Measurements from ENCODE around the gene TNK1. TPM values are rescaled to one million over a fixed set of nuclear protein-coding genes. Genes with fewer than 3 reads are reported as not detected.
A peak's percentile ranks its signal among the peaks of the same experiment; 100 is the strongest.

Gene TNK1
- total and polyA plus RNA-seq, 2 experiments from 2014 or later, result 8.4 to 8.9 TPM

DNA sequence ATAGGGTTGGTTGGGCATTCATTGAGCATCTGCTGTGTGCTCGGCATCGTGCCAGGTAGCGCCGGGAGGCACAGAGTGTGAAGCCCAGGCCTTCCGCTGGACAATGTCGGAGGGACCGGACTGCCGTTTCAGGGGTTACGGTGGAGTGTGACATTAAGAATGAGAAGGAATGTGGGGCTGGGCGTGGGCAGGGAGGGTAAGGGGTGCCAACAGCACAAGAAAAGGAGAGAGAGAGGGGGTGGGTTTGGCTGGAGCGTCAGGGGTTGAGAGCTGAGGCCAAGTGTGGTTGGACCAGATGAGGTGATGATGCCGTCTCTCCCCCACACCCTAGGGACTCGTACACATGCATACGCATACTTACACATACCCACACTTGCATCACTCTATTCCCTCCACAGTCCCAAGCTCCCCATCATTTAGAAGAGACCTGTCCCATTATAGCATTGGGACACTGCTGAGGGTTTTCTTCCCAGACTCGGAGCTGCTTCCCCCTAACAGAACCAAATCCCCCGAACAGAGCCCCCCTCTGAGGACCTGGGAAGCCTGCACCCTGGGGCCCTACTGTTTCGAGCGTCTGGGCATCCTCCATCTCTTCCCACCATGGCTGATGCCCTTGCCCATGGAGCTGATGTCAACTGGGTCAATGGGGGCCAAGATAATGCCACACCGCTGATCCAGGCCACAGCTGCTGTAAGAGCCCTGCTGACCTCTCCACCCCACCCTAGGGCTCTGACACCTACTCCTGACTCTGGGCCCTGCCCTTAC lies 32.2 kb upstream of the TNK1 start:
- no peaks in the 10 kb centered on the region for H3K9me3 ChIP-seq (ENCODE audit: low read depth)
- H3K4me1 ChIP-seq (ENCODE audit: insufficient read depth), result peaks cover 23% of the 10 kb centered on the region
- peaks cover 16% of the 10 kb centered on the region for H3K79me2 ChIP-seq
- H4K20me1 ChIP-seq (ENCODE audit: insufficient read depth, poor library complexity, severe bottlenecking), result peaks cover 5% of the 10 kb centered on the region
- peak overlapping the region; percentile 94 for H3K4me2 ChIP-seq
- H3K9me2 ChIP-seq (replicated peaks; ENCODE audit: insufficient read depth), result no peaks in the 10 kb centered on the region
- H2AFZ ChIP-seq, result no peak overlapping the region
- no peaks in the 10 kb centered on the region for H3K27me3 ChIP-seq
- DNase-seq (ENCODE audit: low spot score), result peak; percentile 8
- TF ChIP-seq, protein P1, sequence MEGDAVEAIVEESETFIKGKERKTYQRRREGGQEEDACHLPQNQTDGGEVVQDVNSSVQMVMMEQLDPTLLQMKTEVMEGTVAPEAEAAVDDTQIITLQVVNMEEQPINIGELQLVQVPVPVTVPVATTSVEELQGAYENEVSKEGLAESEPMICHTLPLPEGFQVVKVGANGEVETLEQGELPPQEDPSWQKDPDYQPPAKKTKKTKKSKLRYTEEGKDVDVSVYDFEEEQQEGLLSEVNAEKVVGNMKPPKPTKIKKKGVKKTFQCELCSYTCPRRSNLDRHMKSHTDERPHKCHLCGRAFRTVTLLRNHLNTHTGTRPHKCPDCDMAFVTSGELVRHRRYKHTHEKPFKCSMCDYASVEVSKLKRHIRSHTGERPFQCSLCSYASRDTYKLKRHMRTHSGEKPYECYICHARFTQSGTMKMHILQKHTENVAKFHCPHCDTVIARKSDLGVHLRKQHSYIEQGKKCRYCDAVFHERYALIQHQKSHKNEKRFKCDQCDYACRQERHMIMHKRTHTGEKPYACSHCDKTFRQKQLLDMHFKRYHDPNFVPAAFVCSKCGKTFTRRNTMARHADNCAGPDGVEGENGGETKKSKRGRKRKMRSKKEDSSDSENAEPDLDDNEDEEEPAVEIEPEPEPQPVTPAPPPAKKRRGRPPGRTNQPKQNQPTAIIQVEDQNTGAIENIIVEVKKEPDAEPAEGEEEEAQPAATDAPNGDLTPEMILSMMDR (IDR thresholded peaks at IDR 0.05; ENCODE audit: poor library complexity), result no peak
- no peak for TF ChIP-seq EZH2phosphoT487 (IDR thresholded peaks at IDR 0.05; ENCODE audit: low read depth, severe bottlenecking, unreplicated experiment)
- TF ChIP-seq EZH2 (IDR thresholded peaks at IDR 0.05; ENCODE audit: borderline replicate concordance), result no peak
- H3K4me3 ChIP-seq, result no peak overlapping the region
- H3K36me3 ChIP-seq (replicated peaks; ENCODE audit: insufficient read depth, low read depth), result no peaks in the 10 kb centered on the region
- peak overlapping the region; percentile 96 for H3K27ac ChIP-seq
- WGBS (ENCODE audit: low lambda C conversion rate, missing lambda C conversion rate), result 89% methylated on average over 18 of the region's 19 CpGs

DNA sequence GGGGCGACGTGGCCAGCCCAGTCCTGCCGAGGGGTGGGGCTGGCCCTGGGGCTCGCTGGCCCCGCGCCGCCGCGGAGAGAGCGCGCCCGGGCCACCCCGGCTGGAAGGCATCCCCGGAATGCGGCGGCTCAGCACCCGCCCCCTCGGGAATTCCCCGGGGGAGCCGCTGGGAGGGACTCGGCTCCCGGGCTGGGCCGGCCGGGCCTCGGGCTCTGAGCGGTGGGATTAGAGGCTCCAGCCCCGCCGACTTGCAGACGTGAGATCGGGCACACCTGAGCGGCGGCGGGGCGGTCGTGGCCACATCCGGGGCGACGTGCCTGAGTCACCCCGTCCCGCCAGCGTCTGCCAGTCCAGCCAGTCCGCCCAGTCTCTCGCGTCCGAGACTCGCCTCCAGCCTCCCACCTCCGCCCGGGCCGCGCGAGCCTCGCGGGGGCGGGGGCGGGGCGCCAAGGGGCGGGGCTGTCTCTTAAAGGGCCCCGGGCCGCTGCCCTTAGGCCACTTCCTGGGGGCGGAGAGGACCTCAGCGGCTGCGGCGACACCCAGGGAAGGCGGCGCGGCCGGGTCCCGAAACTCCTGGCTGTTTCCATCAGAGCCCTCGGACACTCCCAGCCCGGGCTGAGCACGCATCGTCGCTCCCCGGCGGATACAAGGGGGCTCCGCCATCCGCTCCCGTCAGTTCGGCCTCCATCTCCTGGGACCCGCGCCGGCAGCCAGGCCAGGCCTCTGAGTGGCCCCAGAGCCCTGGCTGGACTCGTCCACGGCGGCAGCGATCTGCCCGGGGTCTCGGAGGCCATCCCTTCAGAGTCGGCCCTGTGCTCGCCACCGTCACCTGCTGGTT lies 29.0 kb upstream of the TNK1 start, which contains the start of gene KCTD11:
Gene KCTD11, plus strand, starts transcription at position 498 of the 838 bp plus-strand sequence.
- Histone ChIP-seq H2AFZ (peak within 1 kb of the TSS; percentile 95), H3K27me3 (no peaks in the 10 kb centered on the region), H3K27ac (peak within 1 kb of the TSS; percentile 100), H3K79me2 (peaks cover 21% of the 10 kb centered on the region), H3K4me3 (peak within 1 kb of the TSS; percentile 53), H3K4me1 (ENCODE audit: insufficient read depth) (peaks cover 37% of the 10 kb centered on the region), H3K4me2 (peak within 1 kb of the TSS; percentile 94), H4K20me1 (ENCODE audit: insufficient read depth, poor library complexity, severe bottlenecking) (peaks cover 5% of the 10 kb centered on the region), H3K9me2 (replicated peaks; ENCODE audit: insufficient read depth) (no peaks in the 10 kb centered on the region), H3K9me3 (ENCODE audit: low read depth) (no peaks in the 10 kb centered on the region), H3K36me3 (replicated peaks; ENCODE audit: insufficient read depth, low read depth) (no peaks in the 10 kb centered on the region)
- 1% methylated on average over 64 of the region's 91 CpGs for WGBS (ENCODE audit: low lambda C conversion rate, missing lambda C conversion rate)
- DNase-seq (ENCODE audit: low spot score), result peak; percentile 95
- TF ChIP-seq, protein P1 (IDR thresholded peaks at IDR 0.05; ENCODE audit: poor library complexity), result no peak
- TF ChIP-seq EZH2 (IDR thresholded peaks at IDR 0.05; ENCODE audit: borderline replicate concordance) (no peak), EZH2phosphoT487 (IDR thresholded peaks at IDR 0.05; ENCODE audit: low read depth, severe bottlenecking, unreplicated experiment) (no peak)

DNA sequence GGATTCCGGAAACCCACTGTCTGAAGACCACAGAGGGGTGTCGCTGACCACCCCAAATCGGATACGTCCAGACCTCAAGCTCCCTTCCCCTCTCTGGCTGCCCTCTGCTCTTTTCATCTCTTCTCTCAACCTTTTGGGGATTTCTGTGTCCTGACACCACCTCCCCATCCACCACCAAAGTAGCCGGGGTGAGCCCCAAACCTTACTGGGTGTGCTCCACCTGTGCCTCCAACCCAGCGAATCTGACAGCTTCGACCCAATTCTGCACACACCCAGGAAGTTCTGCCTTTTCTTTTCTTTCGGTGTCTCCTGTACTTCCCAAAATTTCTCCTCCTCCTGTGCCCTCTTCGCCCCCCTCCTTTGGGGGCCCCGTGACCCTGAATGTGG lies 28.4 kb upstream of the TNK1 start:
- DNase-seq (ENCODE audit: low spot score), result no peak
- H3K79me2 ChIP-seq, result peaks cover 21% of the 10 kb centered on the region
- H4K20me1 ChIP-seq (ENCODE audit: insufficient read depth, poor library complexity, severe bottlenecking), result peaks cover 5% of the 10 kb centered on the region
- H3K4me1 ChIP-seq (ENCODE audit: insufficient read depth), result peaks cover 37% of the 10 kb centered on the region
- H3K36me3 ChIP-seq (replicated peaks; ENCODE audit: insufficient read depth, low read depth), result no peaks in the 10 kb centered on the region
- H3K27me3 ChIP-seq, result no peaks in the 10 kb centered on the region
- peak overlapping the region; percentile 94 for H3K4me2 ChIP-seq
- H3K9me2 ChIP-seq (replicated peaks; ENCODE audit: insufficient read depth), result no peaks in the 10 kb centered on the region
- H2AFZ ChIP-seq, result peak overlapping the region; percentile 95
- no peak for TF ChIP-seq EZH2phosphoT487 (IDR thresholded peaks at IDR 0.05; ENCODE audit: low read depth, severe bottlenecking, unreplicated experiment)
- TF ChIP-seq EZH2 (IDR thresholded peaks at IDR 0.05; ENCODE audit: borderline replicate concordance), result no peak
- TF ChIP-seq, protein P1 (IDR thresholded peaks at IDR 0.05; ENCODE audit: poor library complexity), result peak; percentile 66
- no peaks in the 10 kb centered on the region for H3K9me3 ChIP-seq (ENCODE audit: low read depth)
- peak overlapping the region; percentile 100 for H3K27ac ChIP-seq
- WGBS (ENCODE audit: low lambda C conversion rate, missing lambda C conversion rate), result 54% methylated on average over 10 of the region's 10 CpGs
- H3K4me3 ChIP-seq, result peak overlapping the region; percentile 53
